GM12878 (cell line): ENCODE results near the gene PSMB10. TPM values are rescaled to one million over a fixed set of nuclear protein-coding genes. Genes with fewer than 3 reads are reported as not detected.
A peak's percentile ranks its signal among the peaks of the same experiment; 100 is the strongest.

ENCODE experiments used
- DPF2 ChIP-seq: fragments of 450-650 bp; IDR thresholded peaks from 2 replicates; pipeline ENCODE4 v1.6.1; 2017; ENCODE audit warnings: mild to moderate bottlenecking
- ESRRA ChIP-seq: IDR thresholded peaks from 2 replicates; pipeline ENCODE4 v1.6.1; 2012; ENCODE audit warnings: mild to moderate bottlenecking, low read length, improper control_type of control experiment
- HDGF ChIP-seq: fragments of 450-650 bp; IDR thresholded peaks from 2 replicates; pipeline ENCODE4 v1.6.1; 2016; ENCODE audit warnings: antibody characterized with exemption
- LARP7 ChIP-seq: fragments of 450-650 bp; IDR thresholded peaks from 2 replicates; pipeline ENCODE4 v1.6.1; 2017; ENCODE audit warnings: mild to moderate bottlenecking
- NBN ChIP-seq: fragments of 450-650 bp; IDR thresholded peaks from 2 replicates; pipeline ENCODE4 v1.6.1; 2016
- NFYB ChIP-seq: IDR thresholded peaks from 2 replicates; pipeline ENCODE4 v1.6.1; 2011; ENCODE audit warnings: low read depth, mild to moderate bottlenecking, low read length, improper control_type of control experiment, moderate library complexity; ENCODE audit not compliant: insufficient read depth
- POLR2A ChIP-seq: IDR thresholded peaks from 2 replicates; pipeline ENCODE4 v1.6.1; 2011; ENCODE audit warnings: low read depth, mild to moderate bottlenecking, low read length
- RAD21 ChIP-seq: IDR thresholded peaks from 2 replicates; pipeline ENCODE4 v1.6.1; 2011; ENCODE audit warnings: mild to moderate bottlenecking, low read depth, low read length, moderate library complexity; ENCODE audit not compliant: insufficient read depth
- SMC3 ChIP-seq: IDR thresholded peaks from 2 replicates; pipeline ENCODE4 v1.6.1; 2011; ENCODE audit warnings: low read length, improper control_type of control experiment, borderline replicate concordance
- SUPT20H ChIP-seq: IDR thresholded peaks from 2 replicates; pipeline ENCODE4 v1.6.1; 2011; ENCODE audit warnings: low read depth, mild to moderate bottlenecking, low read length, moderate library complexity, borderline replicate concordance; ENCODE audit not compliant: control insufficient read depth
- TARDBP ChIP-seq: IDR thresholded peaks from 2 replicates; pipeline ENCODE4 v1.6.1; 2016; ENCODE audit warnings: borderline replicate concordance
- TCF12 ChIP-seq: IDR thresholded peaks from 2 replicates; pipeline ENCODE4 v1.6.1; 2011; ENCODE audit warnings: low read depth, mild to moderate bottlenecking, low read length
- polyA plus RNA-seq, 11 experiments: library from polyadenylated mRNA; depleted of rRNA in 4 of 11; unstranded in 6 of 11; stranded (reverse) in 5 of 11; fragments of >200 nt; fragmentation: Nextera tagmentation in 4 of 11; fragmentation: Illumina TruSeq in 1 of 11; extraction: Ambion mirVana in 4 of 11; extraction: Trizol in 1 of 11; gene quantifications; 1 replicate in 1 of 11; 2 replicates in 10 of 11; pipeline versions ENCODE4 v1.2.1 to v1.2.3, GENCODE V29; 2011 to 2016; ENCODE audit warnings: inconsistent platforms in 2 of 11, missing spikeins in 2 of 11, low read depth in 1 of 11
- total RNA-seq, 4 experiments: library from RNA; depleted of rRNA in 3 of 4; stranded (reverse); fragments of >200 nt in 3 of 4; fragmentation: Illumina TruSeq in 1 of 4; extraction: Trizol in 1 of 4; gene quantifications; 2 replicates each; pipeline versions ENCODE4 v1.2.1 to v1.2.3, GENCODE V29; 2013 to 2021
- TF ChIP-seq, protein P1 (sequence below), 3 experiments: IDR thresholded peaks in 2 of 3; conservative IDR thresholded peaks in 1 of 3; 2 replicates each; pipeline ENCODE4 v1.5.1; 2011; ENCODE audit warnings: low read depth in 3 of 3, low read length in 3 of 3, mild to moderate bottlenecking in 3 of 3, control low read depth in 2 of 3, moderate library complexity in 2 of 3, inconsistent platforms in 1 of 3, mixed read lengths in 1 of 3; ENCODE audit not compliant: control insufficient read depth in 2 of 3, insufficient read depth in 1 of 3; ENCODE audit errors: extremely low read depth in 1 of 3
- TF ChIP-seq, protein P2 (sequence below): IDR thresholded peaks from 2 replicates; pipeline ENCODE4 v1.6.1; 2011; ENCODE audit warnings: borderline replicate concordance, low read depth, mild to moderate bottlenecking, moderate library complexity, low read length; ENCODE audit not compliant: insufficient read depth, poor library complexity, severe bottlenecking

PSMB10 gene
- total and polyA plus RNA-seq, 10 of the 15 experiments (the other 5 are each of a cell fraction or from before 2014, with no cell fraction given): 24.1 to 308 (median 151) TPM

DNA sequence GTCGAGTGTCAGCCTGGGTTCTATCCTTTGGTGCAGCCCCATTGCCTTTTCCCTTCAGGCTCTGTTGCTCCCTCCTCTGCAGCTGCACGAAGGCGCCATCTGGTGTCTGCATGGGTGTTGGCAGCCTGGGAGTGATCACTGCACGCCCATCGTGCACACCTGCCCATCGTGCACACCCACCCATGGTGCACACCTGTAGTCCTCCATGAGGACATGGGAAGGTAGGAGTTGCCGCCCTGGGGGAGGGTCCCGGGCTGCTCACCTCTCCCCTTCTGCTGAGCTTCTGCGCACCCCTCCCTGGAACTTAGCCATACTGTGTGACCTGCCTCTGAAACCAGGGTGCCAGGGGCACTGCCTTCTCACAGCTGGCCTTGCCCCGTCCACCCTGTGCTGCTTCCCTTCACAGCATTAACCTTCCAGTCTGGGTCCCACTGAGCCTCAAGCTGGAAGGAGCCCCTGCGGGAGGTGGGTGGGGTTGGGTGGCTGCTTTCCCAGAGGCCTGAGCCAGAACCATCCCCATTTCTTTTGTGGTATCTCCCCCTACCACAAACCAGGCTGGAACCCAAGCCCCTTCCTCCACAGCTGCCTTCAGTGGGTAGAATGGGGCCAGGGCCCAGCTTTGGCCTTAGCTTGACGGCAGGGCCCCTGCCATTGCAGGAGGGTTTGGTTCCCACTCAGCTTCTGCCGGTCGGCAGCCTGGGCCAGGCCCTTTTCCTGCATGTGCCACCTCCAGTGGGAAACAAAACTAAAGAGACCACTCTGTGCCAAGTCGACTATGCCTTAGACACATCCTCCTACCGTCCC lies 7.9 kb downstream of the PSMB10 start (continued):
- TF ChIP-seq LARP7 (peak; percentile 48; the same call in 1 of the 2 replicates), TARDBP (no peak), ESRRA (no peak), NBN (peak; percentile 22; the same call in 1 of the 2 replicates), POLR2A (peak; percentile 77), TCF12 (peak; percentile 30; the same call in 1 of the 2 replicates), DPF2 (no peak), NFYB (no peak), RAD21 (peak; percentile 88), SUPT20H (no peak), HDGF (peak; percentile 87; the same call in 1 of the 2 replicates), SMC3 (peak; percentile 89)
- TF ChIP-seq, protein P1, sequence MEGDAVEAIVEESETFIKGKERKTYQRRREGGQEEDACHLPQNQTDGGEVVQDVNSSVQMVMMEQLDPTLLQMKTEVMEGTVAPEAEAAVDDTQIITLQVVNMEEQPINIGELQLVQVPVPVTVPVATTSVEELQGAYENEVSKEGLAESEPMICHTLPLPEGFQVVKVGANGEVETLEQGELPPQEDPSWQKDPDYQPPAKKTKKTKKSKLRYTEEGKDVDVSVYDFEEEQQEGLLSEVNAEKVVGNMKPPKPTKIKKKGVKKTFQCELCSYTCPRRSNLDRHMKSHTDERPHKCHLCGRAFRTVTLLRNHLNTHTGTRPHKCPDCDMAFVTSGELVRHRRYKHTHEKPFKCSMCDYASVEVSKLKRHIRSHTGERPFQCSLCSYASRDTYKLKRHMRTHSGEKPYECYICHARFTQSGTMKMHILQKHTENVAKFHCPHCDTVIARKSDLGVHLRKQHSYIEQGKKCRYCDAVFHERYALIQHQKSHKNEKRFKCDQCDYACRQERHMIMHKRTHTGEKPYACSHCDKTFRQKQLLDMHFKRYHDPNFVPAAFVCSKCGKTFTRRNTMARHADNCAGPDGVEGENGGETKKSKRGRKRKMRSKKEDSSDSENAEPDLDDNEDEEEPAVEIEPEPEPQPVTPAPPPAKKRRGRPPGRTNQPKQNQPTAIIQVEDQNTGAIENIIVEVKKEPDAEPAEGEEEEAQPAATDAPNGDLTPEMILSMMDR (IDR thresholded peaks at IDR 0.05 in 2 of 3, conservative IDR thresholded peaks at IDR 0.05 in 1 of 3; ENCODE audit: control insufficient read depth in 2 of 3, extremely low read depth in 1 of 3, insufficient read depth in 1 of 3, low read depth in 3 of 3, low read length in 3 of 3): peak; percentile 93 to 98 (median 96)
- TF ChIP-seq, protein P2, sequence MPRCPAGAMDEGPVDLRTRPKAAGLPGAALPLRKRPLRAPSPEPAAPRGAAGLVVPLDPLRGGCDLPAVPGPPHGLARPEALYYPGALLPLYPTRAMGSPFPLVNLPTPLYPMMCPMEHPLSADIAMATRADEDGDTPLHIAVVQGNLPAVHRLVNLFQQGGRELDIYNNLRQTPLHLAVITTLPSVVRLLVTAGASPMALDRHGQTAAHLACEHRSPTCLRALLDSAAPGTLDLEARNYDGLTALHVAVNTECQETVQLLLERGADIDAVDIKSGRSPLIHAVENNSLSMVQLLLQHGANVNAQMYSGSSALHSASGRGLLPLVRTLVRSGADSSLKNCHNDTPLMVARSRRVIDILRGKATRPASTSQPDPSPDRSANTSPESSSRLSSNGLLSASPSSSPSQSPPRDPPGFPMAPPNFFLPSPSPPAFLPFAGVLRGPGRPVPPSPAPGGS: no peak
